ENCODE results near the gene FCRL6. TPM values are rescaled to one million over a fixed set of nuclear protein-coding genes. Genes with fewer than 3 reads are reported as not detected.

Gene FCRL6
- total RNA-seq (2014; rRNA removed; shearing (Covaris generic)) (not detected in 2 replicates), polyA plus RNA-seq (2016; fragmentation: Nextera tagmentation; extraction: Ambion mirVana) (not detected in 2 replicates)

GRCh38 chr1:159802111-159802510, at the start of gene FCRL6:
TSS of gene FCRL6 (plus strand) at chr1:159802360. CDS start at chr1:159802425, 65 bp downstream.
- no peak within 1 kb of the TSS for H3K9ac ChIP-seq
- no peak for DNase-seq
- H3K27me3 ChIP-seq (replicated peaks; ENCODE audit: insufficient read depth), result no peaks in the 10 kb centered on the region
- 88 to 89% methylated on average over 8 of the region's 8 CpGs for WGBS, 2 experiments (ENCODE audit: low coverage in 1 of 2, low lambda C conversion rate in 2 of 2, missing lambda C conversion rate in 2 of 2)
- H2AFZ ChIP-seq, result no peak within 1 kb of the TSS
- H3K9me3 ChIP-seq (ENCODE audit: low read depth), result no peaks in the 10 kb centered on the region
- H3F3A ChIP-seq (ENCODE audit: insufficient read depth), result peaks cover 11% of the 10 kb centered on the region; the same call in 1 of the 2 replicates
- TF ChIP-seq EZH2 (IDR thresholded peaks at IDR 0.05; ENCODE audit: insufficient read depth, poor library complexity, severe bottlenecking), result no peak
- TF ChIP-seq EZH2phosphoT487 (IDR thresholded peaks at IDR 0.05; ENCODE audit: insufficient read depth, low read depth), result no peak
- in situ Hi-C loops (cut with MboI), result no loop called here
- no peak within 1 kb of the TSS for H3K4me3 ChIP-seq
- H3K36me3 ChIP-seq (ENCODE audit: low read depth), result no peaks in the 10 kb centered on the region
- H3K27ac ChIP-seq, result no peak within 1 kb of the TSS
- no peaks in the 10 kb centered on the region for H4K20me1 ChIP-seq (ENCODE audit: insufficient read depth)
- no peaks in the 10 kb centered on the region for H3K9me2 ChIP-seq (ENCODE audit: insufficient read depth)
- no peaks in the 10 kb centered on the region; the same call in 1 of the 2 replicates for H3K4me1 ChIP-seq (ENCODE audit: insufficient read depth)
- H3K79me2 ChIP-seq (ENCODE audit: insufficient read depth), result no peaks in the 10 kb centered on the region
- H3K4me2 ChIP-seq (ENCODE audit: unreplicated experiment), result no peak within 1 kb of the TSS

DNA sequence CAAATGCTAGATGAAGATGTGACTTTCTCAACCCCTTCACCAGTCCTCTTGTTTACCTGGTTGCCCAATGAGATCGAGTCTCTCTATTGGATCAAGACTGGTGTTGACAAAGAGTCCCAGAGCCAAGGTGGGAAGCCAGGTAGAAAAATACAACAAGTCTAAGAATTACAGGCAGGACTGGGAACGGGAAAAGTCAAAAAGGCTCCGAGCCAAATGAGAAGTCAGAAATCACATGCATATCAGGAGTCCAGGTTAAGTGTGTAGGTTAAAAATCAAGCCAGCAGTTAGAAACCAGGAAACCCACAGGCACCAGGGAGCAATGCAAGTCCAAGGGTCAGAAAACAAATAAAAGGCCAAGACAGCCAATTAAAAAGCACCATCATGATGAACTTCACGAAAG, 48.8 kb upstream of the FCRL6 start:
- WGBS, 2 experiments (ENCODE audit: low coverage in 1 of 2, low lambda C conversion rate in 2 of 2, missing lambda C conversion rate in 2 of 2), result 18 to 23% methylated on average over 4 of the region's 4 CpGs

DNA sequence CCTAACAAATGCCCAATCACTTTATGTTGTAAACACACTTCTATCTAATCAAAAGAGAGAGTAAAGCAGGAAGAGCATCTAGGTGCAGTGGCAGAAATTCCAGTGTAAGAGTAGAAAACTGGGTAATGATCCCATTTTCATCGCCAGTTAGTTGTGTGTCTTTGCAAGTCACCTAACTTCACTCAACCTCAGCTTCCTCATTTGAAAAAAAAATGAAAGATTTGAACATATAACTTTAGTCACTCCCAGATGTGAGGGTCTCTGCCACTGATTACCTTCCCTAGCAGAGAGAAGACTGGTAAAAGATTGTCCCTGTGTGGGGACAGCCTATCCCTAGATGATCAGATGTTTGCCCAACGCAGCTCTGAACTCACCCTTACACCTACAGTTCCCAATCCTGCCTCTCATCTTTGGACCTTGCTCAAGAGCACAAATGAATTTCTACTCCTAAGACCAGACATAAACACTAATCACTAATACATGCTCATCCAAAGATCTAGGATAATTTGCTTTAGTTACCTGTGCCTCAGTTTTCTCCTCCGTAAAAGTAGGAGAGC, 46.6 kb upstream of the FCRL6 start:
- 66% methylated on average over 3 of the region's 3 CpGs for WGBS, 2 experiments (ENCODE audit: low coverage in 1 of 2, low lambda C conversion rate in 2 of 2, missing lambda C conversion rate in 2 of 2)

More for the DNA sequence above, 48.8 kb upstream of the FCRL6 start:
- H3K9me2 ChIP-seq (ENCODE audit: insufficient read depth), result no peaks in the 10 kb centered on the region
- no peak overlapping the region for H3K4me3 ChIP-seq
- H2AFZ ChIP-seq, result no peak overlapping the region
- no peak for DNase-seq
- no peak for TF ChIP-seq EZH2phosphoT487 (IDR thresholded peaks at IDR 0.05; ENCODE audit: insufficient read depth, low read depth)
- TF ChIP-seq EZH2 (IDR thresholded peaks at IDR 0.05; ENCODE audit: insufficient read depth, poor library complexity, severe bottlenecking), result no peak
- H3K9me3 ChIP-seq (ENCODE audit: low read depth), result no peaks in the 10 kb centered on the region
- H3K4me2 ChIP-seq (ENCODE audit: unreplicated experiment), result no peak overlapping the region
- no peaks in the 10 kb centered on the region for H4K20me1 ChIP-seq (ENCODE audit: insufficient read depth)
- no peaks in the 10 kb centered on the region for H3F3A ChIP-seq (ENCODE audit: insufficient read depth)
- H3K36me3 ChIP-seq (ENCODE audit: low read depth), result no peaks in the 10 kb centered on the region
- no peak overlapping the region for H3K9ac ChIP-seq
- no peaks in the 10 kb centered on the region; the same call in 1 of the 2 replicates for H3K4me1 ChIP-seq (ENCODE audit: insufficient read depth)
- H3K79me2 ChIP-seq (ENCODE audit: insufficient read depth), result no peaks in the 10 kb centered on the region
- no peak overlapping the region for H3K27ac ChIP-seq
- in situ Hi-C loops (cut with MboI), result no loop called here
- H3K27me3 ChIP-seq (replicated peaks; ENCODE audit: insufficient read depth), result no peaks in the 10 kb centered on the region; the same call in 1 of the 2 replicates

GRCh38 chr1:159756397-159756796, 45.8 kb upstream of the FCRL6 start:
- Histone ChIP-seq H3K27me3 (replicated peaks; ENCODE audit: insufficient read depth) (no peaks in the 10 kb centered on the region; the same call in 1 of the 2 replicates), H3K4me1 (ENCODE audit: insufficient read depth) (no peaks in the 10 kb centered on the region; the same call in 1 of the 2 replicates), H3K4me3 (no peak overlapping the region), H3K9me2 (ENCODE audit: insufficient read depth) (no peaks in the 10 kb centered on the region), H3K27ac (no peak overlapping the region), H3K9ac (no peak overlapping the region), H4K20me1 (ENCODE audit: insufficient read depth) (no peaks in the 10 kb centered on the region), H3K79me2 (ENCODE audit: insufficient read depth) (no peaks in the 10 kb centered on the region), H3K9me3 (ENCODE audit: low read depth) (no peaks in the 10 kb centered on the region), H2AFZ (no peak overlapping the region), H3K4me2 (ENCODE audit: unreplicated experiment) (no peak overlapping the region), H3F3A (ENCODE audit: insufficient read depth) (no peaks in the 10 kb centered on the region), H3K36me3 (ENCODE audit: low read depth) (no peaks in the 10 kb centered on the region)
- in situ Hi-C loops (cut with MboI), result no loop called here
- peak; percentile 21 for DNase-seq
- TF ChIP-seq EZH2phosphoT487 (IDR thresholded peaks at IDR 0.05; ENCODE audit: insufficient read depth, low read depth) (no peak), EZH2 (IDR thresholded peaks at IDR 0.05; ENCODE audit: insufficient read depth, poor library complexity, severe bottlenecking) (no peak)

More for the DNA sequence above, 46.6 kb upstream of the FCRL6 start:
- Histone ChIP-seq H3K4me2 (ENCODE audit: unreplicated experiment) (no peak overlapping the region), H3K79me2 (ENCODE audit: insufficient read depth) (no peaks in the 10 kb centered on the region), H2AFZ (no peak overlapping the region), H3K27ac (no peak overlapping the region), H3K27me3 (replicated peaks; ENCODE audit: insufficient read depth) (no peaks in the 10 kb centered on the region; the same call in 1 of the 2 replicates), H3K9me2 (ENCODE audit: insufficient read depth) (no peaks in the 10 kb centered on the region), H3K4me3 (no peak overlapping the region), H3F3A (ENCODE audit: insufficient read depth) (no peaks in the 10 kb centered on the region), H3K9ac (no peak overlapping the region), H4K20me1 (ENCODE audit: insufficient read depth) (no peaks in the 10 kb centered on the region), H3K9me3 (ENCODE audit: low read depth) (no peaks in the 10 kb centered on the region), H3K4me1 (ENCODE audit: insufficient read depth) (no peaks in the 10 kb centered on the region; the same call in 1 of the 2 replicates), H3K36me3 (ENCODE audit: low read depth) (no peaks in the 10 kb centered on the region)
- no peak for DNase-seq
- no peak for TF ChIP-seq EZH2 (IDR thresholded peaks at IDR 0.05; ENCODE audit: insufficient read depth, poor library complexity, severe bottlenecking)
- no peak for TF ChIP-seq EZH2phosphoT487 (IDR thresholded peaks at IDR 0.05; ENCODE audit: insufficient read depth, low read depth)
- in situ Hi-C loops (cut with MboI), result no loop called here
